HEK293 (cell line): ENCODE results near the gene TAS1R3.

ENCODE experiments used
- BCL11A ChIP-seq: fragments of 450-650 bp; formaldehyde crosslinking; IDR thresholded peaks from 2 replicates; pipeline ENCODE4 v1.5.1; 2016; ENCODE audit warnings: low read depth, missing biosample characterization, missing genetic modification characterization
- GLI2 ChIP-seq: fragments of 450-650 bp; formaldehyde crosslinking; IDR thresholded peaks from 2 replicates; pipeline ENCODE4; 2017; ENCODE audit warnings: missing biosample characterization, missing genetic modification characterization, low read depth, borderline replicate concordance
- HOXA7 ChIP-seq: sonication (generic); formaldehyde crosslinking; IDR thresholded peaks from 2 replicates; pipeline ENCODE4 v1.8.1; 2022; ENCODE audit warnings: missing genetic modification reagents, borderline replicate concordance
- IKZF3 ChIP-seq: fragments of 450-650 bp; IDR thresholded peaks from 2 replicates; pipeline ENCODE4 v1.5.0; 2018; ENCODE audit warnings: missing biosample characterization, mild to moderate bottlenecking, missing genetic modification characterization, moderate library complexity
- KLF10 ChIP-seq: fragments of 450-650 bp; IDR thresholded peaks from 2 replicates; pipeline ENCODE4 v1.5.1; 2018; ENCODE audit warnings: missing biosample characterization, mild to moderate bottlenecking, missing genetic modification characterization
- SCRT2 ChIP-seq: fragments of 450-650 bp; formaldehyde crosslinking; IDR thresholded peaks from 2 replicates; pipeline ENCODE4 v1.5.1; 2016; ENCODE audit warnings: missing biosample characterization, missing genetic modification characterization
- WT1 ChIP-seq: fragments of 450-650 bp; formaldehyde crosslinking; IDR thresholded peaks from 2 replicates; pipeline ENCODE4 v1.5.1; 2016; ENCODE audit warnings: missing biosample characterization, missing genetic modification characterization
- ZBTB17 ChIP-seq: fragments of 450-650 bp; formaldehyde crosslinking; IDR thresholded peaks from 2 replicates; pipeline ENCODE4 v1.5.1; 2016; ENCODE audit warnings: missing biosample characterization, missing genetic modification characterization
- ZFP3 ChIP-seq: fragments of 450-650 bp; formaldehyde crosslinking; IDR thresholded peaks from 2 replicates; pipeline ENCODE4 v1.5.1; 2016; ENCODE audit warnings: low read depth, missing biosample characterization, missing genetic modification characterization
- ZNF132 ChIP-seq: fragments of 450-650 bp; formaldehyde crosslinking; IDR thresholded peaks from 2 replicates; pipeline ENCODE4 v1.5.1; 2017; ENCODE audit warnings: missing biosample characterization, missing genetic modification characterization, borderline replicate concordance
- ZNF211 ChIP-seq: fragments of 450-650 bp; formaldehyde crosslinking; IDR thresholded peaks from 2 replicates; pipeline ENCODE4 v1.5.1; 2016; ENCODE audit warnings: low read depth, missing biosample characterization, missing genetic modification characterization
- ZNF24 ChIP-seq: fragments of 450-650 bp; formaldehyde crosslinking; IDR thresholded peaks from 2 replicates; pipeline ENCODE4 v1.5.1; 2016; ENCODE audit warnings: missing biosample characterization, missing genetic modification characterization
- ZNF266 ChIP-seq: fragments of 450-650 bp; formaldehyde crosslinking; IDR thresholded peaks from 2 replicates; pipeline ENCODE4 v1.5.1; 2016; ENCODE audit warnings: missing biosample characterization, missing genetic modification characterization, low read depth
- ZNF394 ChIP-seq: fragments of 450-650 bp; formaldehyde crosslinking; IDR thresholded peaks from 2 replicates; pipeline ENCODE4 v1.5.1; 2016; ENCODE audit warnings: missing biosample characterization, missing genetic modification characterization, mild to moderate bottlenecking, moderate library complexity, borderline replicate concordance
- ZNF416 ChIP-seq: fragments of 450-650 bp; formaldehyde crosslinking; IDR thresholded peaks from 2 replicates; pipeline ENCODE4 v1.5.1; 2016; ENCODE audit warnings: missing biosample characterization, missing genetic modification characterization
- ZNF585B ChIP-seq: fragments of 450-650 bp; formaldehyde crosslinking; IDR thresholded peaks from 2 replicates; pipeline ENCODE4 v1.5.1; 2016; ENCODE audit warnings: missing biosample characterization, missing genetic modification characterization
- ZNF664 ChIP-seq: fragments of 450-650 bp; formaldehyde crosslinking; IDR thresholded peaks from 2 replicates; pipeline ENCODE4 v1.5.1; 2016; ENCODE audit warnings: missing biosample characterization, missing genetic modification characterization
- ZNF776 ChIP-seq: fragments of 450-650 bp; formaldehyde crosslinking; IDR thresholded peaks from 2 replicates; pipeline ENCODE4 v1.5.0; 2017; ENCODE audit warnings: missing biosample characterization, missing genetic modification characterization, borderline replicate concordance
- TF ChIP-seq, protein P1 (sequence below): fragments of 450-650 bp; formaldehyde crosslinking; IDR thresholded peaks from 2 replicates; pipeline ENCODE4 v1.5.1; 2017; ENCODE audit warnings: missing biosample characterization, missing genetic modification characterization
- TF ChIP-seq, protein P2 (sequence below): fragments of 450-650 bp; formaldehyde crosslinking; IDR thresholded peaks from 2 replicates; pipeline ENCODE4 v1.5.1; 2017; ENCODE audit warnings: missing biosample characterization, missing genetic modification characterization
- TF ChIP-seq, protein P3 (sequence below): fragments of 450-650 bp; formaldehyde crosslinking; IDR thresholded peaks from 2 replicates; pipeline ENCODE4 v1.5.1; 2016; ENCODE audit warnings: missing biosample characterization, missing genetic modification characterization, low read depth
- TF ChIP-seq, protein P4 (sequence below): fragments of 450-650 bp; formaldehyde crosslinking; IDR thresholded peaks from 2 replicates; pipeline ENCODE4 v1.5.1; 2016; ENCODE audit warnings: missing biosample characterization, missing genetic modification characterization, low read depth
- TF ChIP-seq, protein P5 (sequence below): fragments of 450-650 bp; formaldehyde crosslinking; IDR thresholded peaks from 2 replicates; pipeline ENCODE4 v1.5.1; 2016; ENCODE audit warnings: missing biosample characterization, missing genetic modification characterization
- TF ChIP-seq, protein P6 (sequence below): fragments of 450-650 bp; formaldehyde crosslinking; conservative IDR thresholded peaks from 2 replicates; pipeline ENCODE4 v1.5.1; 2016; ENCODE audit warnings: low read depth, missing biosample characterization, missing genetic modification characterization
- TF ChIP-seq, protein P7 (sequence below): fragments of 450-650 bp; formaldehyde crosslinking; IDR thresholded peaks from 2 replicates; pipeline ENCODE4 v1.5.1; 2016; ENCODE audit warnings: missing biosample characterization, missing genetic modification characterization

TAS1R3 gene

DNA sequence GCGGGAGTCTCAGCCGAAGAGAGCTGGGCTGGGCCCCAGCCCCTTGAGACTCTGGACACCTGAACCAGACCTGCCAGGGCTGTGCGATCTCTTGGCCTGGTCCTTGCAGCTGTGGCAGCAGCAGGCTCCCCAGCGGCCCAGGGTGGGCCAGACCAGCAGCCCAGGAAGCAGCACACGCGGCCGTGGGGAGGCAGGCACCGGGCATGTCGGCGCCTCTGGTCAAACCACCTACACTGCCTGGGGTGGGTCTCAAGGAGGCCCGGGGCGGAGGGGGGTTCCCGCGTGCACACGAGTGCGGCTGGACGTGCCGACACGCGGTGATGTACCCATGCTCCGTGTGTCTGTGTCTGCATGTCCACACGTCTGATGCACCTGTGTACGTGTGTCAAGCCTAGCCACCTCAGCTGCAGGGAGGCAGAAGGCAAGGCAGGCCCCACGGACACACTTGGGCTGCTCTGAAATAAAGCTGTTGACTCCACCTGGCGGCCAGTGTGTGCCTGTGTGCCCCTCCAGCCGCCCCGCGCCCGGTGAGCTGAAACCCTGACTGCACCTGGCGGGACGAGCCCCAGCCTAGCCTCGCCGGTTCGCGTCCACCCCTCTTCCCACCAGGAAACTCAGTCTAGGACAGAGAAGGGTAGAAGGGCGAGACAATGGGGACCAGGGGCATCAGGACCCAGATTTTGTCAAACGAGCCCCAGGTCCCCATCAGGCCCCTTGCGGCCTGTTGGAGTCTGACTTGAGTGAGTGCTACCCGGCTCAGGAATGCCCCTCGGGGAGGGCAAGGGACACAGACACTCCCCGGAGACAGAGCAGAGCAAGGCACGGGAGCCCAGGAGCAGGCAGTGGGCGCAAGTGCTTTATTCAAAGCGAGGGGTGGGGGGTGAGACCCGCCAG is 39.3 kb upstream of the TAS1R3 start (continued):
- TF ChIP-seq, protein P1, sequence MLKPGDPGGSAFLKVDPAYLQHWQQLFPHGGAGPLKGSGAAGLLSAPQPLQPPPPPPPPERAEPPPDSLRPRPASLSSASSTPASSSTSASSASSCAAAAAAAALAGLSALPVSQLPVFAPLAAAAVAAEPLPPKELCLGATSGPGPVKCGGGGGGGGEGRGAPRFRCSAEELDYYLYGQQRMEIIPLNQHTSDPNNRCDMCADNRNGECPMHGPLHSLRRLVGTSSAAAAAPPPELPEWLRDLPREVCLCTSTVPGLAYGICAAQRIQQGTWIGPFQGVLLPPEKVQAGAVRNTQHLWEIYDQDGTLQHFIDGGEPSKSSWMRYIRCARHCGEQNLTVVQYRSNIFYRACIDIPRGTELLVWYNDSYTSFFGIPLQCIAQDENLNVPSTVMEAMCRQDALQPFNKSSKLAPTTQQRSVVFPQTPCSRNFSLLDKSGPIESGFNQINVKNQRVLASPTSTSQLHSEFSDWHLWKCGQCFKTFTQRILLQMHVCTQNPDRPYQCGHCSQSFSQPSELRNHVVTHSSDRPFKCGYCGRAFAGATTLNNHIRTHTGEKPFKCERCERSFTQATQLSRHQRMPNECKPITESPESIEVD, result no peak
- TF ChIP-seq IKZF3 (tag by site-specific recombination) (no peak), ZFP3 (no peak), ZNF132 (tag by site-specific recombination) (no peak), WT1 (tag by site-specific recombination) (no peak), ZNF266 (no peak), ZNF664 (tag by site-specific recombination) (no peak), ZNF24 (tag by site-specific recombination) (no peak), HOXA7 (CRISPR knock-in tag) (no peak), ZNF585B (tag by site-specific recombination) (no peak), ZNF211 (tag by site-specific recombination) (no peak), SCRT2 (tag by site-specific recombination) (peak; percentile 26; the same call in 1 of the 2 replicates), ZNF776 (no peak), KLF10 (tag by site-specific recombination) (no peak), GLI2 (tag by site-specific recombination) (no peak), ZBTB17 (tag by site-specific recombination) (no peak), BCL11A (tag by site-specific recombination) (no peak), ZNF394 (tag by site-specific recombination) (no peak), ZNF416 (tag by site-specific recombination) (no peak)
- TF ChIP-seq, protein P2, sequence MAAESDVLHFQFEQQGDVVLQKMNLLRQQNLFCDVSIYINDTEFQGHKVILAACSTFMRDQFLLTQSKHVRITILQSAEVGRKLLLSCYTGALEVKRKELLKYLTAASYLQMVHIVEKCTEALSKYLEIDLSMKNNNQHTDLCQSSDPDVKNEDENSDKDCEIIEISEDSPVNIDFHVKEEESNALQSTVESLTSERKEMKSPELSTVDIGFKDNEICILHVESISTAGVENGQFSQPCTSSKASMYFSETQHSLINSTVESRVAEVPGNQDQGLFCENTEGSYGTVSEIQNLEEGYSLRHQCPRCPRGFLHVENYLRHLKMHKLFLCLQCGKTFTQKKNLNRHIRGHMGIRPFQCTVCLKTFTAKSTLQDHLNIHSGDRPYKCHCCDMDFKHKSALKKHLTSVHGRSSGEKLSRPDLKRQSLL, result no peak
- TF ChIP-seq, protein P3, sequence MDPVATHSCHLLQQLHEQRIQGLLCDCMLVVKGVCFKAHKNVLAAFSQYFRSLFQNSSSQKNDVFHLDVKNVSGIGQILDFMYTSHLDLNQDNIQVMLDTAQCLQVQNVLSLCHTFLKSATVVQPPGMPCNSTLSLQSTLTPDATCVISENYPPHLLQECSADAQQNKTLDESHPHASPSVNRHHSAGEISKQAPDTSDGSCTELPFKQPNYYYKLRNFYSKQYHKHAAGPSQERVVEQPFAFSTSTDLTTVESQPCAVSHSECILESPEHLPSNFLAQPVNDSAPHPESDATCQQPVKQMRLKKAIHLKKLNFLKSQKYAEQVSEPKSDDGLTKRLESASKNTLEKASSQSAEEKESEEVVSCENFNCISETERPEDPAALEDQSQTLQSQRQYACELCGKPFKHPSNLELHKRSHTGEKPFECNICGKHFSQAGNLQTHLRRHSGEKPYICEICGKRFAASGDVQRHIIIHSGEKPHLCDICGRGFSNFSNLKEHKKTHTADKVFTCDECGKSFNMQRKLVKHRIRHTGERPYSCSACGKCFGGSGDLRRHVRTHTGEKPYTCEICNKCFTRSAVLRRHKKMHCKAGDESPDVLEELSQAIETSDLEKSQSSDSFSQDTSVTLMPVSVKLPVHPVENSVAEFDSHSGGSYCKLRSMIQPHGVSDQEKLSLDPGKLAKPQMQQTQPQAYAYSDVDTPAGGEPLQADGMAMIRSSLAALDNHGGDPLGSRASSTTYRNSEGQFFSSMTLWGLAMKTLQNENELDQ (tag by site-specific recombination), result no peak
- TF ChIP-seq, protein P4, sequence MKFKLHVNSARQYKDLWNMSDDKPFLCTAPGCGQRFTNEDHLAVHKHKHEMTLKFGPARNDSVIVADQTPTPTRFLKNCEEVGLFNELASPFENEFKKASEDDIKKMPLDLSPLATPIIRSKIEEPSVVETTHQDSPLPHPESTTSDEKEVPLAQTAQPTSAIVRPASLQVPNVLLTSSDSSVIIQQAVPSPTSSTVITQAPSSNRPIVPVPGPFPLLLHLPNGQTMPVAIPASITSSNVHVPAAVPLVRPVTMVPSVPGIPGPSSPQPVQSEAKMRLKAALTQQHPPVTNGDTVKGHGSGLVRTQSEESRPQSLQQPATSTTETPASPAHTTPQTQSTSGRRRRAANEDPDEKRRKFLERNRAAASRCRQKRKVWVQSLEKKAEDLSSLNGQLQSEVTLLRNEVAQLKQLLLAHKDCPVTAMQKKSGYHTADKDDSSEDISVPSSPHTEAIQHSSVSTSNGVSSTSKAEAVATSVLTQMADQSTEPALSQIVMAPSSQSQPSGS (tag by site-specific recombination), result no peak
- TF ChIP-seq, protein P5, sequence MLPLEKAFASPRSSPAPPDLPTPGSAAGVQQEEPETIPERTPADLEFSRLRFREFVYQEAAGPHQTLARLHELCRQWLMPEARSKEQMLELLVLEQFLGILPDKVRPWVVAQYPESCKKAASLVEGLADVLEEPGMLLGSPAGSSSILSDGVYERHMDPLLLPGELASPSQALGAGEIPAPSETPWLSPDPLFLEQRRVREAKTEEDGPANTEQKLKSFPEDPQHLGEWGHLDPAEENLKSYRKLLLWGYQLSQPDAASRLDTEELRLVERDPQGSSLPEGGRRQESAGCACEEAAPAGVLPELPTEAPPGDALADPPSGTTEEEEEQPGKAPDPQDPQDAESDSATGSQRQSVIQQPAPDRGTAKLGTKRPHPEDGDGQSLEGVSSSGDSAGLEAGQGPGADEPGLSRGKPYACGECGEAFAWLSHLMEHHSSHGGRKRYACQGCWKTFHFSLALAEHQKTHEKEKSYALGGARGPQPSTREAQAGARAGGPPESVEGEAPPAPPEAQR (tag by site-specific recombination), result no peak
- TF ChIP-seq, protein P6, sequence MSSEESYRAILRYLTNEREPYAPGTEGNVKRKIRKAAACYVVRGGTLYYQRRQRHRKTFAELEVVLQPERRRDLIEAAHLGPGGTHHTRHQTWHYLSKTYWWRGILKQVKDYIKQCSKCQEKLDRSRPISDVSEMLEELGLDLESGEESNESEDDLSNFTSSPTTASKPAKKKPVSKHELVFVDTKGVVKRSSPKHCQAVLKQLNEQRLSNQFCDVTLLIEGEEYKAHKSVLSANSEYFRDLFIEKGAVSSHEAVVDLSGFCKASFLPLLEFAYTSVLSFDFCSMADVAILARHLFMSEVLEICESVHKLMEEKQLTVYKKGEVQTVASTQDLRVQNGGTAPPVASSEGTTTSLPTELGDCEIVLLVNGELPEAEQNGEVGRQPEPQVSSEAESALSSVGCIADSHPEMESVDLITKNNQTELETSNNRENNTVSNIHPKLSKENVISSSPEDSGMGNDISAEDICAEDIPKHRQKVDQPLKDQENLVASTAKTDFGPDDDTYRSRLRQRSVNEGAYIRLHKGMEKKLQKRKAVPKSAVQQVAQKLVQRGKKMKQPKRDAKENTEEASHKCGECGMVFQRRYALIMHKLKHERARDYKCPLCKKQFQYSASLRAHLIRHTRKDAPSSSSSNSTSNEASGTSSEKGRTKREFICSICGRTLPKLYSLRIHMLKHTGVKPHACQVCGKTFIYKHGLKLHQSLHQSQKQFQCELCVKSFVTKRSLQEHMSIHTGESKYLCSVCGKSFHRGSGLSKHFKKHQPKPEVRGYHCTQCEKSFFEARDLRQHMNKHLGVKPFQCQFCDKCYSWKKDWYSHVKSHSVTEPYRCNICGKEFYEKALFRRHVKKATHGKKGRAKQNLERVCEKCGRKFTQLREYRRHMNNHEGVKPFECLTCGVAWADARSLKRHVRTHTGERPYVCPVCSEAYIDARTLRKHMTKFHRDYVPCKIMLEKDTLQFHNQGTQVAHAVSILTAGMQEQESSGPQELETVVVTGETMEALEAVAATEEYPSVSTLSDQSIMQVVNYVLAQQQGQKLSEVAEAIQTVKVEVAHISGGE, result no peak
- TF ChIP-seq, protein P7, sequence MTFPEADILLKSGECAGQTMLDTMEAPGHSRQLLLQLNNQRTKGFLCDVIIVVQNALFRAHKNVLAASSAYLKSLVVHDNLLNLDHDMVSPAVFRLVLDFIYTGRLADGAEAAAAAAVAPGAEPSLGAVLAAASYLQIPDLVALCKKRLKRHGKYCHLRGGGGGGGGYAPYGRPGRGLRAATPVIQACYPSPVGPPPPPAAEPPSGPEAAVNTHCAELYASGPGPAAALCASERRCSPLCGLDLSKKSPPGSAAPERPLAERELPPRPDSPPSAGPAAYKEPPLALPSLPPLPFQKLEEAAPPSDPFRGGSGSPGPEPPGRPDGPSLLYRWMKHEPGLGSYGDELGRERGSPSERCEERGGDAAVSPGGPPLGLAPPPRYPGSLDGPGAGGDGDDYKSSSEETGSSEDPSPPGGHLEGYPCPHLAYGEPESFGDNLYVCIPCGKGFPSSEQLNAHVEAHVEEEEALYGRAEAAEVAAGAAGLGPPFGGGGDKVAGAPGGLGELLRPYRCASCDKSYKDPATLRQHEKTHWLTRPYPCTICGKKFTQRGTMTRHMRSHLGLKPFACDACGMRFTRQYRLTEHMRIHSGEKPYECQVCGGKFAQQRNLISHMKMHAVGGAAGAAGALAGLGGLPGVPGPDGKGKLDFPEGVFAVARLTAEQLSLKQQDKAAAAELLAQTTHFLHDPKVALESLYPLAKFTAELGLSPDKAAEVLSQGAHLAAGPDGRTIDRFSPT (tag by site-specific recombination), result peak; percentile 36; the same call in 1 of the 2 replicates
